Measurements from ENCODE around the gene AFG3L2.
A peak's percentile ranks its signal among the peaks of the same experiment; 100 is the strongest.

AFG3L2 gene

DNA sequence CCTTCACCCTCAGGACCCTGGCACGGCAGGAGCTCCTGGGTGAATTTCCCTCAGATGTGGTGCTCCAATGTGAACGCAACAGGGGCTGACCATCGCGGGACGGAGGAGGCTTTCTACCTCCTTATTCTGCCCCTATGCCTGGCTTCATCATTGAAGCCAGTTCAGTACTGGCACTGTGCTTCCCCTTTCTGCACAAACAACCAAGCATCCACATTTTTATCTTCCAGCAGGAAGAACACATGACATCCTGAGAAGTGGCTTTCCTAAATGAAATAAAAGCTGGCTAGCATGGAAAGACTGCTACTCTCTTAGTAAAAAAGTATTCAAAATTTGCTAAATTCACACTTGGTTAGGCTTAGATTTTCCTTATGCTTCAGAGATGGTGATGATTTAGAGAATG, 24.8 kb downstream of the AFG3L2 start:
- no peak for DNase-seq

DNA sequence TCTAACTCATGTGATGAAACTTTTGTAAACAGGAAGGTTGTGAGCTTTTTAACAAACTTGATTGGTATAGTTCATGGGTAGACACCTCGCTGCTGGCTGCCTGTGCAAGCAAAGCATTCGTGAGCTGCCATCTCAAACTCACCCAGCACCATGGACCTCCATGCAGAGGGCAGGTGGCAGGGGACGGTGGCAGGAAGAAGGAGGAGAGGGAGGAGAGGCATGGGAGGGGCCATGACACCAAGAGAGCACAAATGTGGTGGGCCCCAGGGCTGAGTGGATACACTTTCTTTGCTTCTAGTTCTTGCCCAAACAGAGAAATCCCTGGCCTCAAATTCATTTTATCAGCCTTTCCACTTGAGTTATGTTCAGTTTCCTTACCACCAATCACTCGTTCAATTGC, 29.1 kb downstream of the AFG3L2 start:
- DNase-seq: no peak

DNA sequence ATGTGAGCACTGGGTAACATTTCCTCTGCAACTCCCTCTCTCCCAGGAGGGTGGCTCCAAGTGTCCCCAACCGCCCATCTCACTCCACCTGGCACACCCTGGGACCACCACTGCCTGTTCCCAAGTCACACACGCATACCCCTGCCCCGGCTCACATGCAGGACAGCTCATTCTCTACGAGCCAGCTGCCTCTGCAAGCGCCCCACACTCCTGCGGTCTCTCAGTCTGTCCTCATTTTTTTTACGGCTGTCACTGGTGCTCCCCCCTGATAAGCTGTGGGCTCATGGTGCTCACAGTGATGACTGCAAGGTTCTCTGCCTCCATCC, 30.8 kb downstream of the AFG3L2 start:
- no peak for DNase-seq

DNA sequence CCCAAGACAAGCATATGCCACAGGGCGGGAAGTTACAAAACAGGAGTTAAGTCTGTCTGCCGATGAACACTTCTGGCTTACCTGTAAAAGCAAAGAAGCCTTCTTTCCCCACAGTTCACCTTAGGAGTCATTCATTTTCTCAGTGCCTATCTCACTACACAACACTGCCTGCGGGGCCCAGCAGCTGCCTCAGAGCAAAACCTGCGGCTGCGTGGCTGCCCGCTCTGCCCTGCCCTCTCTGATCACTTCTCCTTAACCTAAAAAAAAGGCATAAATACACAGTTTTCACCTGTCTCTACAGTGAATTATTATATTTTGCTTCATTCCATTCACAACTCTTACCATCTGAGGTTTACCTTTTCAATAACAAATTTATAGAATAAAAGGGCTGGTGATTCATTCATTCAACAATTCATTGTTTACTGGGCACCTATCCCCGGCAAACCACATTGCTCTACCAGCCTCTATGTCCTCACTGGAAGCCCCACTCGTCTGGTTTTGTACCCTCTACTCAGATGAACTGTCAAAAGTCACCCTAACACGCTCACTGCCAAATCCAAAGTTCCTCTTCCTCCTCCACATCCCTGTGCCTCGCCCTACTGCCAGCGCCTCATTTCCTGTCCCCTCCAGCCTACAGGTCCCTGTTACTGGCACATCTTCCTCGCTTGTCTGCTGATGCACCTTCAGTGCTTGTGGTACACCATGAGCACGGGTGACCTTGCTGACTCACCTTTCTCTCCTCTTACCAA, 31.4 kb downstream of the AFG3L2 start:
- DNase-seq: no peak

DNA sequence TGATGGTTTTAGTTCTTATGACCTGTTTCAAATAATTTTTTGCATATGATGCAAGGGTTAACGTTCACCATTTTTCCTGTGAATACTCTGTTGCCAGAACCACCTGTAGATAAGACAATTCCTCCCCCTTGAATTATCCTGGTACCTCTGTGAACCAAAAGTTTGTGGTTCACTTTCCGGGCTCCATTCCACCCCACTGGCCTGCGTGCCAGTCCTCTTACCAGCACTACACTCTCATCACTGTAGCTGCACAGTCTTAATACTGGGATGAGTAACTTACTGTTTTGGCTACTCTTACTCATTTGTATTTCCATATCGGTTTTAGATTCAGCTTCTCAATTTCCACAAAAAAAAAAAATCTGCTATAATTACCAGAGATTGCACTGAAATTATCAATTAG, 34.4 kb downstream of the AFG3L2 start:
- peak; percentile 91 for DNase-seq

DNA sequence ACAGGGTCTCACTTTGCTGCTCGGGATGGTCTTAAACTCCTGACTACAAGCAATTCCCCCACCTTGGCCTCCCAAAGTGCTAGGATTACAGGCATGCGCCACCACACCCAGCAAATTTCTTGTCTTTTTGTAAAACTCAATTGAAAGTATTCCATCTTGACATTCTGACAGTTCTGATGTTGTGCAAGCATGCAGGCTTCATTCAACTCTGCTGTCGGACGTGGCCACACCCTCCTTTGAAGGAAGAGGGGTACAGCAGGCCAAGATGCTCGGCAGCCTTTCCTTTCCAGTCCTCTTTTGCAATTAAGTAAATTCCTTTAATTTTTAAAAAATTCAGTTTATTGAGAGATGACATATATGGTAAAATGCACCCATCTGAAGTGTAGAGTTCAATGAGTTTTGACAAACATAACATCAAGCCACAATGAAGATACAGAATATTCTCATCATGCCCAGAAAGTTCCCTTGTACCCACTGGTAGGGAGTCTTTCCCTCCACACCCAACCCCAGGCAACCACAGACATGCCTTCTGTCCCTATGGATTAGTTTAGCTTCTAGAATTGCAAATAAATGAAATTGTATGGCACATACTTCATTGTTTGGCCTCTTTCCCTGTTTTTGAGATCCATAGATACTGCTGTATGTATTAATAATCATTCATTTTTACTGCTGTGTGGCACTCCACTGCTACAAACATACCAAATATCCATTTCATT, 35.9 kb downstream of the AFG3L2 start:
- peak; percentile 29 for DNase-seq

DNA sequence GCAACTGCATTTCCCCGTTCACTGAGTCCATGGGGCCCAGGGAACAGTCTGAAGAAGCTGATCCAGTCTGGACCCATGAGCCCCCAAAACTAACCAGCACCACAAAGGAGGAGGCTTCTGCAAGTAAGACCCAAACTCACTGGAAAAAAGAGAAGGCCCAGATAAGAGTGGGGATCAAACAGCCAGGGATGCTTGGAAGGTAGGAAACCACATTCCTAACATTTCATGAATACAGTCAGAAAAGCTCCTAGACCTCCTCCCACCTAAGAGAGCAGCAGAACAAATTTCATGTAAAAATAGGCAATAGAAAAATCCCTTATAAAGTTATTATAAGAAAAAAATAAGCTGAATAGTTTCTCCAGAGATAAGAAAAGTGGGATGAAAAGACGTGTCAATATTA, 38.6 kb downstream of the AFG3L2 start:
- DNase-seq: no peak

DNA sequence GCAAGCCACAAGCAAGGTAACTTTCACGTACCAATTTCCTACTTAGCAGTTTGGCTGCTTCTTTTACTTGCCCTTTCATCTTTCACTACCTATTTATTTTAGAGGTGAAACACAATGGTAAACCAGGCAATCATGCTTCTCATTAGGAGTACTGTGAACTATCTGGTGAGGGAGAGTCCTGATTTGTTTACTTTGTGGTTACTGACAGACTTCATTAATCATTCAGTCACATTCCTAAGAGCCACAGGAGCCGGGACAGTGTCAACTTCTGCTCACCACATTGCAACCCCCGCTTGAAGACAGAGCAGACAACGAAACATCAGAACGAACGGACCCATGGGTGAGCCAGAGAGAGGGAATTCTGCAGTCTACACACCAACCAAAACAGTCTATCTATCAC, 40.1 kb downstream of the AFG3L2 start:
- peak; percentile 25 for DNase-seq

DNA sequence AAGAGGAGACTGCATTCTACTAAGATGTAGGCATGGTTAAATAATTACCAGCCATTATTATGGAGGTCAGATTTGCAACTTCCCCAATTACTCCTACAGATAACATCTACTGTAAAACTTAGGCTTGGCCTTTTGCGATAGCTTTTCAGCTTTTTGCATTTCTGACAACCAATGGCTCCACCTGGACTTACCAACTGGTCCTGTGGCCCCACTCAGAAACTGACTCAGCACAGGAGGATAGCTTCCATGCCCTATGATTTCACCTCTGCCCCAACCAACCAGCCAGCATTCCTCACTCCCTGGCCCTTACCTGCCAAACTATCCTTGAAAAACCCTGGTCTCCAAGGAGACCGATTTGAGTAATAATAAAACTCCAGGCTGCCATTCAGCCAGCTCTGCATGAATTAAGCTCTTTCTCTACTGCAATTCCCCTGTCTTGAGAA, 40.8 kb downstream of the AFG3L2 start:
- peak; percentile 75 for DNase-seq

DNA sequence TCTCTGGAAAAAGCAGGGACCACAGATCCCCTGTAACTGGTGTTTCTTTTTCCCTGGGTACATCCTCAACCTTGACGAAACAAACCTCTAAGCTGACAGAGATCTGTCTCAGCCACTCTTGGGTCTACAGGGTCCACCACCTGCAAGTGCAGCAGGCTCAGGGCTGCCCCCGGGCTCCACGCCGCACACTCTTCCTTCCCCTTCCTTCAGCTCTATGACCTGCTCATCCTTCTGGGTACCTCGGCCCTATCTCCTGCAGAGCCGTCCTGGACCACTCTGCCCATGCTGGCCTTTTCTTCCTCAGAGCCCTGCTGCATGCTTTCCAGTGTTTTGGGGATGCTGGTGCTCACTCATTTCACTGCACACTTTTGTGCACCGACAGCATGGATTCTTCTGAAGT, 41.5 kb downstream of the AFG3L2 start:
- DNase-seq: no peak

DNA sequence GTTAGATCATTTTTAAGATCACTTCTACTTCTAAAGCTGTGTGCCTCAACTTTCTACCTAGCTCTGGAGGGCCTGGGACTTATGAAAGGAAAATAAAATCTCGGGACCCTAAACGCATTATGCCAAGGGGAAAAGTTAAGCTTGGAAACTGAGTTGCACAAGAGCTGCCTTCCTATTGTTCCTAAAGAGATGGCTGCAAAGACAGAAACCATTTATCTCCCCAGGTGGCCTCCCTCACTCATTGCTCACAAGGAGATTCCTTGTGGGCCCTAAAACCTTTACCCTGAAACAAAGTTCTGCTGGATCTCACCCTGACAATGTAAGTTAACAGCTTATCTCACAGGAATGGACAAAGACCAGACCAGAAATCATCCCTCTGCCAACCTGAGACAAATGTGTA, 42.2 kb downstream of the AFG3L2 start:
- DNase-seq: no peak

DNA sequence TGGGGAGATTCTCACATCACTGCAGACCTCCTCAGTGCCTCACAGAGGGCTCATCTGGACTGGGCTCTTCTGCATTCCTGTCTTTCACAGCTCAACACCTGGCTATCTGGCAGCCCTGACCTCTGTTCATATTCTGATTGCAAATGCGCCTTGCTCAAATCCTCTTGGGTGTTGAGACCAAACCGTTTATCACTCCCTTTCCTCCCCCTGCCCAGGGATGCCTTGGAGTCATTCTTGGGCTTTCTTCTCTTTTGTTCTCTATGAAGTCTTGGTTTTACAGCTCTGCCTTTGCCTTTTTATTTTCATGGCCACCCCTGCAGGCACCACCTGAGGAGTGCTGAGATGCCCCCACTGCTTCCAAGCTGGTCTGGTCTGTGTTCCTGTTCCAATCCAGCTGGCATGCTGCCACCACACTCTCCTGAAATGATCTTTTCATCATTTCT, 42.6 kb downstream of the AFG3L2 start:
- no peak for DNase-seq

DNA sequence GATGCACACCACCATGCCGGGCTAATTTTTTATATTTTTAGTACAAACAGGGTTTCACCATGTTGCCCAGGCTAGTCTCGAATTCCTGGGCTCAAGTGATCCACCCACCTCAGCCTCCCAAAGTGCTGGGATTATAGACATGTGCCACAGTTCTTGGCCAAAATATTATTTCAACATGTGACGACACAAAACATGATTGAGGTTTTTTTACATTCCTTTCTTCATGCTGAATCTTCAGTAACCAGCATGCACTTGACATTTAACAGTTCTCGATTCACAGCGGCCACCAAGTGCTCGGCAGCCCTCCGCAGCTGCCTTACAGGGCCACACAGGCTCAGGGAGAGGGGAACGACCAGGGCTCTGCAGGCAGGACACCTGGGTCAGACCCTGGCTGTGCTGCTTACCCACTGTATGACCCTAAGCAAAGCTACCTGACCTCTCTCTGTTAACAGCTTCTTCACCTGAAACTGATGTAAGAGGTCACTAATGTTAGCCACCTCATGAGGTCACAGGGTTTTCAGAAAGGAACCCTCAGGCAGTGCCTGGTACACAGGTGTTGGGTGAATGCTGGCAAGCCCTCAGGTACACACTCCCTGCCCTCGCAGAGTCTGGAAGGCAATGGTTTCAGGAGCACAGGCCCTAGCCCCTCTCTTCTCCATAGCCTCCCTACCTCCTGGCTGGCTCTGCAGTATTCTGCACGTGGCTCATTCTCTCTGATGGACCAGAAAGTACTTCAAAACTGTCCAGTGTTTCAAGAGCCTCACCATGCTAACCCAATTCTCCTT, 43.3 kb downstream of the AFG3L2 start:
- no peak for DNase-seq

DNA sequence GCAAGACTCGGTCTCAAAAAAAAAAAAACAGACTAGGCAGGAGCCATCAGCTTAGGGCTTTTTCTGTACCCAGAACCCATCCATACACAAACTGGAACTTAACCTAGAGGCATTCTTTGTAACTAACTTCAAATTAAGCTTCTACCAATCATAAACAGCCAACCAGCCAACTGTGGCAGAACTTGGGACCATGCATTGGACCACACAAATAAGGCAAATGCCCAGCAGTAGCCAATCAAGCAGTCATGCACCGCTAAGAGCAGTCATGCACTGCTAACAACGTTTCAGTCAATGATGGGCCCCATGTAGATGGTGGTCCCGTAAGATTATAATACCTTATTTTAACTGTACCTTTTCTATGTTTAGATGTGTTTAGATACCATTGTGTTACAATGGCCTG, 46.3 kb downstream of the AFG3L2 start:
- DNase-seq: no peak

DNA sequence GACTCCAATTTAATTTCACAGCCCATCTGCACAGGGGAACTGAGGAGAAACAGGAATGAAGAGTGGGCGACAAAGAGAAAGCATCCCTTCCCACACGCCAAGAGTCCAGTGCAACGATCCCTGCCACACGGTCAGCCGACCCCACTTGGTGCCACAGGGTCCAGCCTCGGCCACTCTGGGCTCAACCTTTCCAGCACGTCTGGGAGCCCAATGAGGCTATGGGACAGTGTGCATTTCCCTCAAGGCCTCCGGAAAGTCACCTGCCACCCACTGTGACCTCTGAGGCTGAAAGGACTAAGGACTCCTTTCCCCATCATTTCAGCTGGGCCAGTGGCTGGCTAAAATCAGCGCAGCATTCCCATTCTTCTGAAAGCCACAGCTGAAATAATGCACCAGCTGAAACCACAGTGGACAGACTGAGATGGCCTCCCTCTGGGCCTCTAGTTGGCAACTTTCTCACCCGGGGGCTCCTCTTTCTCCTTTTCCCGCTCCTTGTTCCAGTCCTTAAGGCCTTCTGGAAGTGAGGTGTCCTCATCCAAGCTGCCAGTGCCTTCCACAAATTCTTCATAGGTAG, 47.8 kb downstream of the AFG3L2 start:
- no peak for DNase-seq

DNA sequence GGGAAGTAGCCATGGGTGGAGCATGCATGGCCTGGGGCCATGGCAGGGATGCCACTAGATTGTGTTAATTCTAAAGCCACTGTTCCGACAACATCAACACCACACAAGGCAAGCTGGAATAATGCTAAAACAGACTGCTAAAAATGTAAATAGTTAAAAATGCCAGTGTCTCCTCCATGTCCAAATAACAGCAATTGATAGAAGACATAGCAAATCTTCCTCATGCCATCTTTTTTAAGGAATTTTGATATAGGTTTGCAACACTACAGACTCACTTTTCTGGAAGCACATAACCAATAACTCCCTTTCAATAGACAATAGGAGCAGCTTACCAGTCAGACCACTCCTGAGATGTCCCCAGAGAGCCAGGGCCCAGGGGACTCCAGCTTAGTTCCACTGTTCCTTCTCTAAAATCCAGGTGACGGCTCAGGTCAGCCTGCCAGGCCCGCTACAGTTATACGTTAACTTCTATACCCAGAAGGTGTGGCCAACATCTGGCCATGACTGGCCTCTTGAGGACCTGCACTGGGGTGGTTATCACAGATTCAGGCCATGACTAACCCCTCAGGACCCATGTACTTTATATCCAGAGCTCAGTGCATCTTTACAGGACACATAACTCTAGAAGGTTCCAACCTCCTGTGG, 48.7 kb downstream of the AFG3L2 start:
- DNase-seq: no peak

DNA sequence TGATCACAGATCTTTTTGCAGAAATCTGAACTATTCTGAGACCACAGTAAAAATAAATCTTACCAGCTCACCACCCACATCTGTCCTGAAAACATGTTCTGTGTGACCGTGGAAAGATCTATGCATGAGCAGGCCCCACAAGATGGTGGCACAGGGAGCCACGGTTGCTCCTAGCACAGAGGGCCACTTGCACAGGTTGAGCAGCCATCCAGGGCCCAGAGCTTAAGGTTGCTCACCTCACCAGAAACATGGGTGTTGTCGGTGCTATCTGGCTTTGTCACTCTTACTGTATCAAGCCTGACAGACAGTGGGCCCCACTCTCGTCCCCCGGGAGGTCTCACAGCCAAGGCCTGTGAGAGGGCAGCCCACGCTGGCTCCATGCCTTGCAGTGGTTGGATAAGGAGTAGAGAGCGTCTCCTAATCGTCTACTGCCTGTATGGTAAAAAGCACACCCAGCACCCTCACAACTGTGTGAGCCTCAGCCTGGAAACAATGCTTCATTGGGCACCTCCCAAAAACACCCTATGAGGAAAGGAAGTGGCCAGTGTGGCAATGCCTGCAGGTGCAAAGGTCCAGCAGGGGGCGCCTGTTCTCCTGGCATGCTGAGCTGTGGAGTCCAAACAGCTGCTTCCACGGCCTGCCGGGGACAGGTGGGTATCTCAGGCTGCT, 49.4 kb downstream of the AFG3L2 start:
- DNase-seq: peak; percentile 70

DNA sequence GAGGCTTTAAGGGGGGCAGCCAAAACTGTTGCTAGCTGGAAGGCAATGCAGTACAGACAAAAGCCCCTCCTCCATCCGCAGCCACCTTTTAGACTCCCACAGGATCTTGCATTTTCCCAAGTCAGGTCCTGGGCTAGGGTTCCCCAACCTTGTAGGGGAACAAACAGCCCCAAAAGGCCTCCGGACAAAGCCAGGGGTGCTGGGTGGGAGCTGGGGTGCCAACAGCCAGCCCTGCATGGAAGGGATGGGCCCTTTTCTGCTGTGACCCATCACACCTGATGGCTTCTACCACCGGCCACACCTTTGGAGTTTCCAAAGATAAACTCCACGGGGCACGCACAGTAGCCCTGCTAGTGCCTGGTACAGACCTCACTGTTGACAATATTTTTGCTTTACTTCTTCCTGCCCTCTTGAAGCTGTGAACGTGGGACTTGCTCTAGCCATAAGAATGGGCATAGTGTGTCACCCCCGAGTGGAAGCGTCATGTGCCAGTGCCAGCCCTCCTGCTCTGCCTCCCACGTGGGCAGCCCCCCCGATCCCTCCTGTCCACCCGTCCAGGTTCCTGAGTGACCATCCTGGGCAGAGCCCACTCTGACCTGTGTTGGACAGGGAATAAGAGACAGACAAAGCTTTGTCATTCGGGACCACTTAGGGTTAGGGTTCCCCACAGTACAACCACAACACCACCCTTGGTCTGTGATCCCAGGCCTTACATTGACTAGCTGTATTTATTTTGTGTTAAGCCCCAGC, 50.1 kb downstream of the AFG3L2 start:
- no peak for DNase-seq

DNA sequence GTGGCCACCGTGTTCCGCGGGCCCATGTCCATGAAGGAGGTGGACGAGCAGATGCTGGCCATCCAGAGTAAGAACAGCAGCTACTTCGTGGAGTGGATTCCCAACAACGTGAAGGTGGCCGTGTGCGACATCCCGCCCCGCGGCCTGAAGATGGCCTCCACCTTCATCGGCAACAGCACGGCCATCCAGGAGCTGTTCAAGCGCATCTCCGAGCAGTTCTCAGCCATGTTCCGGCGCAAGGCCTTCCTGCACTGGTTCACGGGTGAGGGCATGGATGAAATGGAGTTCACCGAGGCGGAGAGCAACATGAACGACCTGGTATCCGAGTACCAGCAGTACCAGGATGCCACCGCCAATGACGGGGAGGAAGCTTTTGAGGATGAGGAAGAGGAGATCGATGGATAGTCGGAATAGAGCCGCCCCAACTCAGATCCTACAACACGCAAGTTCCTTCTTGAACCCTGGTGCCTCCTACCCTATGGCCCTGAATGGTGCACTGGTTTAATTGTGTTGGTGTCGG, 51.2 kb downstream of the AFG3L2 start:
- no peak for DNase-seq

DNA sequence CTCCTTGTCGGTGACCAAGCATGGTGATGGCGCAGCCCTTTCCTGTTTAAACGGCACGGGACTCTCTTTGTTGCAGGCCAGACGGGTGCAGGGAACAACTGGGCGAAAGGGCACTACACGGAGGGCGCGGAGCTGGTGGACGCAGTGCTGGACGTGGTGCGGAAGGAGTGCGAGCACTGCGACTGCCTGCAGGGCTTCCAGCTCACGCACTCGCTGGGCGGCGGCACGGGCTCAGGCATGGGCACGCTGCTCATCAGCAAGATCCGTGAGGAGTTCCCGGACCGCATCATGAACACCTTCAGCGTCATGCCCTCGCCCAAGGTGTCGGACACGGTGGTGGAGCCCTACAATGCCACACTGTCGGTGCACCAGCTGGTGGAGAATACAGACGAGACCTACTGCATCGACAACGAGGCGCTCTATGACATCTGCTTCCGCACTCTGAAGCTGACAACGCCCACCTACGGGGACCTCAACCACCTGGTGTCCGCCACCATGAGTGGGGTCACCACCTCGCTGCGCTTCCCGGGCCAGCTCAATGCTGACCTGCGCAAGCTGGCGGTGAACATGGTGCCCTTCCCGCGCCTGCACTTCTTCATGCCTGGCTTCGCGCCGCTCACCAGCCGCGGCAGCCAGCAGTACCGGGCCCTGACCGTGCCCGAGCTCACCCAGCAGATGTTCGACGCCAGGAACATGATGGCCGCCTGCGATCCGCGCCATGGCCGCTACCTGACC, 51.9 kb downstream of the AFG3L2 start:
- no peak for DNase-seq

DNA sequence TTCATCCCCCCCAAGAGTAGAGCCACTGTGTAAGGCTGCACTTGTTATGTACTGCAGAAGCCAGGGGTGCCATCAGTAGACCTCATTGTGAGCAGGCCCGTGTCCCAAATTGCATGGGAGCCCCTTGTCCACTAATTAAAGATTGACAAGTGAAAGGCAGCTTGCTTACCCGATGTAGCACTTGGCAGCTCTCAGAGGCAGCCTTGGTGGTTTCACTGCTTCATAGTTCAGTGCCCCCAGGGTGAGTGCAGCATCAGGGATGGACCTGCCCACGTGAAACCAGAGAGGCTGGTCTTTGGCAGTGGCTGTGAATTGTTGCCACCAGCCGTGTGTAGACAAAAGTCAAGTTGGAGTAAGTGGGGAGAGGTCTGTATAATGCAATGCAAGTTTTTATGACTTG, 55.7 kb downstream of the AFG3L2 start:
- DNase-seq: no peak
